Measurements from ENCODE around the gene PSG11. TPM values are rescaled to one million over a fixed set of nuclear protein-coding genes. Genes with fewer than 3 reads are reported as not detected.
A peak's percentile ranks its signal among the peaks of the same experiment; 100 is the strongest.
"Not testable (repeated sequence)": the region's sequence is repeated elsewhere in the genome, so short reads cannot be mapped to it uniquely, and the experiment has no call there.

PSG11 gene
- total RNA-seq, 1 experiment from 2014 or later: not detected

DNA sequence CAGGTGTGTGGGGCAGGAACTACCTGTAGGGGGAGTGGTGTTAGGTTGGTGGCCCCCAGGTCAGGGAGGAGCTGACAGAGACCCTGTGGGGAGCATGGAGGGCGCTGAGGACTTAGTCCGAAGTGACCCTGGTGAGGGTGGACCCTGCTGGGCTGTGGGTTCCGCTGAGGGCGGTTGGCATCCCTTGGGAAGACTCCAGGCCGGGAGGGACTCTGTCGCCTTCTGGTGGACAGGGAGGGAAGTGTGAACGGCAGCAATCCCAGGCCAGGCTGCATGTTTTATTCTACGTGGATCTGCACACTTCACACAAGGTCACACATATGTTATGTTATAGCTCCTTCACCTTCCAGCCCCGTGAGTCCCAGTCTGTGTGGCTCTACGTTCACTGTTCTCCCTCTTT lies 1.7 kb upstream of the PSG11 start:
- H3K9me3 ChIP-seq (ENCODE audit: control insufficient read depth, insufficient read depth, low read depth, low read length); H3K36me3 ChIP-seq (ENCODE audit: control insufficient read depth, insufficient read depth, low read length); ATAC-seq; H3K27ac ChIP-seq (ENCODE audit: low read length); intact Hi-C loops (cut with micrococcal nuclease; ENCODE audit: unreplicated experiment); H3K4me3 ChIP-seq (ENCODE audit: low read depth in 2 of 2, low read length in 2 of 2); in situ Hi-C loops (cut with HindIII; ENCODE audit: low pct_unique_long_range_greater_than_20kb, low sequenced_read_pairs); CTCF ChIA-PET; BruUV-seq (replicated peaks); H3K4me1 ChIP-seq (ENCODE audit: control insufficient read depth, insufficient read depth, low read length); POLR2A ChIA-PET; H3K27me3 ChIP-seq (ENCODE audit: control insufficient read depth, insufficient read depth, low read length); DNase-seq (ENCODE audit: low read depth, low spot score): not testable (repeated sequence)
- TF ChIP-seq, protein P1, sequence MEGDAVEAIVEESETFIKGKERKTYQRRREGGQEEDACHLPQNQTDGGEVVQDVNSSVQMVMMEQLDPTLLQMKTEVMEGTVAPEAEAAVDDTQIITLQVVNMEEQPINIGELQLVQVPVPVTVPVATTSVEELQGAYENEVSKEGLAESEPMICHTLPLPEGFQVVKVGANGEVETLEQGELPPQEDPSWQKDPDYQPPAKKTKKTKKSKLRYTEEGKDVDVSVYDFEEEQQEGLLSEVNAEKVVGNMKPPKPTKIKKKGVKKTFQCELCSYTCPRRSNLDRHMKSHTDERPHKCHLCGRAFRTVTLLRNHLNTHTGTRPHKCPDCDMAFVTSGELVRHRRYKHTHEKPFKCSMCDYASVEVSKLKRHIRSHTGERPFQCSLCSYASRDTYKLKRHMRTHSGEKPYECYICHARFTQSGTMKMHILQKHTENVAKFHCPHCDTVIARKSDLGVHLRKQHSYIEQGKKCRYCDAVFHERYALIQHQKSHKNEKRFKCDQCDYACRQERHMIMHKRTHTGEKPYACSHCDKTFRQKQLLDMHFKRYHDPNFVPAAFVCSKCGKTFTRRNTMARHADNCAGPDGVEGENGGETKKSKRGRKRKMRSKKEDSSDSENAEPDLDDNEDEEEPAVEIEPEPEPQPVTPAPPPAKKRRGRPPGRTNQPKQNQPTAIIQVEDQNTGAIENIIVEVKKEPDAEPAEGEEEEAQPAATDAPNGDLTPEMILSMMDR (IDR thresholded peaks at IDR 0.05): peak; percentile 69

DNA sequence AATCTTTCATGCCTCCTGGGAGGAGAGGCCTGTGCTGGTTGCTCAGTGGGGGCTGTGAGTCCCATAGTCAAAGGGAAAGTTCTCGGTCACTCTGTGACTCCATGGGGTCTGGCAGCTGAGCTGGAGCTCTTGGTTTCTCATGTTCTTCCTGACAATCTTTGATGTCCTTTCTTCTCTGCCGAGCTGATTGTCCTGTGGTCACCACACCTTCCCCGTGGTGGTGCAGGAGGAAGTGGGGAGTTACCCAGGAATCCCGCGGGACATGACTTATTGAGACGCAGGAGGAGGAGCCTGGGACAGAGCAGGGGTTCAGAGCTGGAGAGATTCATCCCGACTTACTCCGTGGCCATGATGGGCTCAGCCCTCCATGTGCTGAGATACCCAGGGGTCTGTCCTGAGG lies 792 bp upstream of the PSG11 start:
- CTCF ChIA-PET; H3K4me1 ChIP-seq (ENCODE audit: control insufficient read depth, insufficient read depth, low read length): not testable (repeated sequence)

DNA sequence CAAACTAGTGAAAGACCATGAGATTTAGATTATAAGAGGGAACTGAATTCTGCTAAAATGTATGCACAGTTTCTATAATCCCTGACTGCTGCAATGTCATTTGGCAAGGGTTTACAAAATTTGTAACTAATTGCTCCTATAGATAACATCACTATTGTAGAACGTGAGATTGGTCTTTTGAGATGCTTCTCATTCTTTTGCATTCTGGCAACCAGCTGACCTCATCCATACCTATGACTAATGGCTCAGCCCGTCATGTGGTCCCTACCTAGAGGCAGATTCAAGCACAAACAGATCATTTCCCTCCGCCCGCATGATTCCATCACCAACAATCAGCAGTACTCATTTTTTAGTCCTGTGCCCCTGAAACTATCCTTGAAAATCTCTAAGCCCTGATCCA lies 4.2 kb downstream of the PSG11 start:
- H3K4me3 ChIP-seq (ENCODE audit: low read depth in 2 of 2, low read length in 2 of 2); intact Hi-C loops (cut with micrococcal nuclease; ENCODE audit: unreplicated experiment); H3K36me3 ChIP-seq (ENCODE audit: control insufficient read depth, insufficient read depth, low read length); in situ Hi-C loops (cut with HindIII; ENCODE audit: low pct_unique_long_range_greater_than_20kb, low sequenced_read_pairs); BruUV-seq (replicated peaks); H3K27ac ChIP-seq (ENCODE audit: low read length); DNase-seq (ENCODE audit: low read depth, low spot score); POLR2A ChIA-PET; ATAC-seq; H3K27me3 ChIP-seq (ENCODE audit: control insufficient read depth, insufficient read depth, low read length); CTCF ChIA-PET; H3K4me1 ChIP-seq (ENCODE audit: control insufficient read depth, insufficient read depth, low read length); H3K9me3 ChIP-seq (ENCODE audit: control insufficient read depth, insufficient read depth, low read depth, low read length): not testable (repeated sequence)

More for the DNA sequence above, 792 bp upstream of the PSG11 start:
- H3K36me3 ChIP-seq (ENCODE audit: control insufficient read depth, insufficient read depth, low read length); BruUV-seq (replicated peaks); intact Hi-C loops (cut with micrococcal nuclease; ENCODE audit: unreplicated experiment); H3K27me3 ChIP-seq (ENCODE audit: control insufficient read depth, insufficient read depth, low read length); DNase-seq (ENCODE audit: low read depth, low spot score); H3K4me3 ChIP-seq (ENCODE audit: low read depth in 2 of 2, low read length in 2 of 2); POLR2A ChIA-PET; H3K9me3 ChIP-seq (ENCODE audit: control insufficient read depth, insufficient read depth, low read depth, low read length); H3K27ac ChIP-seq (ENCODE audit: low read length); in situ Hi-C loops (cut with HindIII; ENCODE audit: low pct_unique_long_range_greater_than_20kb, low sequenced_read_pairs); ATAC-seq: not testable (repeated sequence)

DNA sequence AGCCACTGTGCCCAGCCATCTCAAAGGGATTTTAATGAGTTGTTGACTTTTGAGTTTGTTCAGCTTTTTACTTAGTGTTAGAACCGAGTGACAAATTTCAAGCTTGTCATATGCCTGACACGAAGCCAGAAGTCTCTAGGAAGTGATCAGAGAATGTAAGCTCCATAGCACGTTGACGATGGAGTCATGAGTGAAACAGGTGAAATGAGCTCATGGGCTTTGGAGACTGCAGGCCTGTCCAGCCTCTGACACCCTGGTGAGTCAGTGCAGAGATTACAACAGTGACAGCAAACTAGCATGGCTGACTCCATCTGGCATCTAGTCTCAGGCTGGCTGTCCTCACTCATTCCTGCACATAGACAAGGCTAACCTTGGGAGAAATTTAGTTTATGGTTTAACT lies 4.6 kb downstream of the PSG11 start:
- CTCF ChIA-PET; H3K4me3 ChIP-seq (ENCODE audit: low read depth in 2 of 2, low read length in 2 of 2); BruUV-seq (replicated peaks); H3K27me3 ChIP-seq (ENCODE audit: control insufficient read depth, insufficient read depth, low read length); in situ Hi-C loops (cut with HindIII; ENCODE audit: low pct_unique_long_range_greater_than_20kb, low sequenced_read_pairs); H3K4me1 ChIP-seq (ENCODE audit: control insufficient read depth, insufficient read depth, low read length); ATAC-seq; H3K9me3 ChIP-seq (ENCODE audit: control insufficient read depth, insufficient read depth, low read depth, low read length); intact Hi-C loops (cut with micrococcal nuclease; ENCODE audit: unreplicated experiment); H3K27ac ChIP-seq (ENCODE audit: low read length); H3K36me3 ChIP-seq (ENCODE audit: control insufficient read depth, insufficient read depth, low read length); POLR2A ChIA-PET: not testable (repeated sequence)
- DNase-seq (ENCODE audit: low read depth, low spot score): peak; percentile 51

DNA sequence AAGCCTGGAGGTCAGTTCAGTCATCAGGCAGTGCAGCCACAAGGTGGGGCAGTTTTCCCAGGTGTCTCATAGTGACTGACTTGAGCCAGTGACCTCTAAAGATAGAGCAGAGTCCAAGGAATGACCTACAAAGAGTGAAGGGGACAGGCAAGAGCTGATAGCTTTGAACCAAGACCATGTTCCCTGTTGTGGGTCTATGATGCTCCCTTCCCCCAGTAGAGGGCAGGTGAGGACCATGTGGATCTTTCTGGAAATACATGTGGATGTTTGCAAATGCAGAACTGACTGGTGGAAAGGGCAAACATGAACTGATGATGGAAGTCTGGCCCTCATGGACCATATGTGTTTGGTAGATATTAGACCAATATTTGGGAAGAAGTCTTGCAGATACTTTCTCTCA lies 6.7 kb downstream of the PSG11 start:
- H3K4me1 ChIP-seq (ENCODE audit: control insufficient read depth, insufficient read depth, low read length); POLR2A ChIA-PET; H3K27me3 ChIP-seq (ENCODE audit: control insufficient read depth, insufficient read depth, low read length); H3K36me3 ChIP-seq (ENCODE audit: control insufficient read depth, insufficient read depth, low read length); H3K9me3 ChIP-seq (ENCODE audit: control insufficient read depth, insufficient read depth, low read depth, low read length); in situ Hi-C loops (cut with HindIII; ENCODE audit: low pct_unique_long_range_greater_than_20kb, low sequenced_read_pairs); BruUV-seq (replicated peaks); ATAC-seq; DNase-seq (ENCODE audit: low read depth, low spot score); CTCF ChIA-PET; intact Hi-C loops (cut with micrococcal nuclease; ENCODE audit: unreplicated experiment); H3K4me3 ChIP-seq (ENCODE audit: low read depth in 2 of 2, low read length in 2 of 2); H3K27ac ChIP-seq (ENCODE audit: low read length): not testable (repeated sequence)
- TF ChIP-seq, protein P1 (IDR thresholded peaks at IDR 0.05): peak; percentile 38

DNA sequence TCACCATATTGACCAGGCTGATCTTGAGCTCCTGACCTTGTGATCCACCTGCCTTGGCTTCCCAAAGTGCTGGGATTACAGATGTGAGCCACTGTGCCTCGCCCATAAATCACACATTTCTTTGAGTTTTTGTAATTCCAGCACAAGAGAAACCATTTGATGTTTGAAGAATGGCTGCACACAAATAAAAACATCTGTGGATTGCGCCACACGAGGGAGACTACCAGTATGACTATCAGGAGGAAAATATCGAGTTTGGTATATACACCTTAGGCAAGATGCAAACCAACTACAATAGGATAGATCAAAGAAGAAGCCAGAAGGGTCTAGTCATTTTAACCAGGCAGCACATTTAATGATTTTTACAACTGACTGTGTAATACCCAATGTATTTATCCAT lies 20.4 kb downstream of the PSG11 start:
- H3K27ac ChIP-seq (ENCODE audit: low read length); H3K36me3 ChIP-seq (ENCODE audit: control insufficient read depth, insufficient read depth, low read length); H3K4me1 ChIP-seq (ENCODE audit: control insufficient read depth, insufficient read depth, low read length); in situ Hi-C loops (cut with HindIII; ENCODE audit: low pct_unique_long_range_greater_than_20kb, low sequenced_read_pairs); DNase-seq (ENCODE audit: low read depth, low spot score); H3K4me3 ChIP-seq (ENCODE audit: low read depth in 2 of 2, low read length in 2 of 2); H3K9me3 ChIP-seq (ENCODE audit: control insufficient read depth, insufficient read depth, low read depth, low read length); intact Hi-C loops (cut with micrococcal nuclease; ENCODE audit: unreplicated experiment); H3K27me3 ChIP-seq (ENCODE audit: control insufficient read depth, insufficient read depth, low read length); POLR2A ChIA-PET; BruUV-seq (replicated peaks); ATAC-seq; CTCF ChIA-PET: not testable (repeated sequence)

DNA sequence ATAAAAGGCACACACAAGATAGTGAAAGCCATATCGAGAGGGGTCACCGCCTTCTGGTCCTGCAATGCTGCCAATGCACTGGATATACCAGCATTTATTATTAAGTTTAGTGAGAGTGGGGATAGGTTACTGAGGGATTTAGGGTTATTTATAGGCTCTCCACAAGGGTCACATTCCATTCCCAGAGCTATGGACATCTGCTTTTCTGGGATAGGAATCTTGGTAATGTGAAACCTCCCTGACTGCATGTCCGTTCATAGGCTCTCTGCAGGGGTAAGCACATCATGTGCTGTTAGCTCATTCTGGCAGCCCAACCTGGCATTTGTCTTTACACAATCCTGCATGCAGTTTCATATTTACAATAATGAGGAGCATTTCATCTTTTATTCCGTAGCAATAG lies 21.4 kb downstream of the PSG11 start:
- H3K27ac ChIP-seq (ENCODE audit: low read length); H3K4me3 ChIP-seq (ENCODE audit: low read depth in 2 of 2, low read length in 2 of 2); H3K9me3 ChIP-seq (ENCODE audit: control insufficient read depth, insufficient read depth, low read depth, low read length); intact Hi-C loops (cut with micrococcal nuclease; ENCODE audit: unreplicated experiment); BruUV-seq (replicated peaks); POLR2A ChIA-PET; ATAC-seq; CTCF ChIA-PET; DNase-seq (ENCODE audit: low read depth, low spot score); H3K4me1 ChIP-seq (ENCODE audit: control insufficient read depth, insufficient read depth, low read length); H3K36me3 ChIP-seq (ENCODE audit: control insufficient read depth, insufficient read depth, low read length); H3K27me3 ChIP-seq (ENCODE audit: control insufficient read depth, insufficient read depth, low read length); in situ Hi-C loops (cut with HindIII; ENCODE audit: low pct_unique_long_range_greater_than_20kb, low sequenced_read_pairs): not testable (repeated sequence)
